Effector memory CD4-positive, alpha-beta T cell (primary cell): Measurements from ENCODE around the gene ASMTL.
"Not testable (repeated sequence)": the region's sequence is repeated elsewhere in the genome, so short reads cannot be mapped to it uniquely, and the experiment has no call there.

Source experiments
- DNase-seq, 3 donors: peaks; one replicate each; pipeline ENCODE4 v3.0.0-alpha.2; 2020
- H3K27ac ChIP-seq: 2 replicates; pipeline ENCODE4 v1.7.0; 2013; ENCODE audit warnings: mild to moderate bottlenecking, low read length, moderate library complexity; ENCODE audit not compliant: insufficient read depth, poor library complexity, severe bottlenecking
- H3K27me3 ChIP-seq: replicated peaks from 2 replicates; pipeline ENCODE4 v1.7.0; 2013; ENCODE audit warnings: mild to moderate bottlenecking, low read length; ENCODE audit not compliant: insufficient read depth, control insufficient read depth, poor library complexity, severe bottlenecking
- H3K36me3 ChIP-seq: 2 replicates; pipeline ENCODE4 v1.7.0; 2013; ENCODE audit warnings: mild to moderate bottlenecking, low read length, moderate library complexity; ENCODE audit not compliant: control insufficient read depth, insufficient read depth
- H3K4me1 ChIP-seq: 2 replicates; pipeline ENCODE4 v1.7.0; 2013; ENCODE audit warnings: low read length, mild to moderate bottlenecking; ENCODE audit not compliant: control insufficient read depth, insufficient read depth, poor library complexity, severe bottlenecking
- H3K4me3 ChIP-seq: 2 replicates; pipeline ENCODE4 v1.7.0; 2013; ENCODE audit warnings: low read length, low read depth, mild to moderate bottlenecking; ENCODE audit not compliant: insufficient read depth, poor library complexity, severe bottlenecking
- H3K9me3 ChIP-seq: 2 replicates; pipeline ENCODE4 v1.7.0; 2013; ENCODE audit warnings: mild to moderate bottlenecking, low read length, moderate library complexity; ENCODE audit not compliant: control insufficient read depth

The ASMTL gene

DNA sequence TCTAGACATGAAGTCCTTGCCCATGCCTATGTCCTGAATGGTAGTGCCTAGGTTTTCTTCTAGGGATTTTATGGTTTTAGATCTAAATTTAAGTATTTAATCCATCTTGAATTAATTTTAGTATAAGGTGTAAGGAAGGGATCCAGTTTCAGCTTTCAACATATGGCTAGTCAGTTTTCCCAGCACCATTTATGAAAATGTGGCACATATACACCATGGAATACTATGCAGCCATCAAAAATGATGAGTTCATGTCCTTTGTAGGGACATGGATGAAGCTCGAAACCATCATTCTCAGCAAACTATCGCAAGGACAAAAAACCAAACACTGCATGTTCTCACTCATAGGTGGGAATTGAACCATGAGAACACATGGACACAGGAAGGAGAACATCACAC, 29.8 kb upstream of the ASMTL start:
- H3K27ac ChIP-seq: peak overlapping the region; percentile 75
- DNase-seq, H3K9me3 ChIP-seq, H3K27me3 ChIP-seq, H3K4me3 ChIP-seq: not testable (repeated sequence)
- peaks cover 30% of the 10 kb centered on the region for H3K4me1 ChIP-seq
- peaks cover 44% of the 10 kb centered on the region for H3K36me3 ChIP-seq

DNA sequence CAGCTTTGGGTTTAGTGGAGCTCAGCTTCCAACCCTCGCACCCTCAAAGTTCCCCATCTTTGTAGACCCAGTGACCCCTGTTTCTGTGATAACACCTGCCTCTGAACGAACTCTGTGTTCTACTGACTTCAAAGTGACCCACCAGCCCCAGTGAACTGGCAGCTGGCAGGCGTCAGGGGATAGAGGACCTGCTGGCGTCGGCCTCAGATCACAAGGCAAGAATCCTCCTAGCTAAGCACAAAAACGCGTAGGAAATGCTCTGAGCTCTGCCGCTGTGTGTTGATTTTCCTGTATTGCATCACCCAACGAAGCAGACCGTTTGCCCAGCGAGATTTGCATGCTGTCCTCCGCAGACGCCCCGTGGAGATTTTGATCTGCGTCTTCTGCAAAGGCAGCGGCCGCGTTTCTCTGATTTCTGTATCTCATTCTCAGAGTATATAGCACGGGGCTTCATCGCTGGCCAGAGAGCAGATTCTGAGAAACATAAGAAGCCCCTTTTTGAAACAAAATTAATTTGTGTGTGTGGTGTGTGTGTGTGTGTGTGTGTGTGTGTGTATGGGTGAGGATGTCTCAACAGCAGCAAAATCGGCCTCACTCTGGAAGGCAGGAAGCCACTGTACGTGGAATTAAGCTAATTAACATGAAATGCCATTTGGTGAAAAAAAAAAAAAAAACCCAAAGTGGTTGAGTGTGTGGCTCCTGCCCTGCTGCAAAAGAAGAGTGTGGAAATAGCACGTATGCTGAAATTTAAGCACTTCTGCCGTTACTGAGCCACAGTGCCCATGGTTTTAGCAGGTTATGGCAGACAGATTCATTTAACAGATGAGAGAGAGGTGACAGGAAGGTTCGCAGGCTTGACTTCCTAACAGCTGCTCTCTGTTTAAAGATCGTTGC, 29.2 kb upstream of the ASMTL start:
- H3K9me3 ChIP-seq: peaks cover 5% of the 10 kb centered on the region
- peaks cover 38% of the 10 kb centered on the region for H3K36me3 ChIP-seq
- H3K27me3 ChIP-seq: no peaks in the 10 kb centered on the region
- H3K27ac ChIP-seq: peak overlapping the region; percentile 75
- H3K4me1 ChIP-seq: peaks cover 31% of the 10 kb centered on the region
- DNase-seq: peak; percentile 49 to 68 (median 59)
- peak overlapping the region; percentile 22 for H3K4me3 ChIP-seq

DNA sequence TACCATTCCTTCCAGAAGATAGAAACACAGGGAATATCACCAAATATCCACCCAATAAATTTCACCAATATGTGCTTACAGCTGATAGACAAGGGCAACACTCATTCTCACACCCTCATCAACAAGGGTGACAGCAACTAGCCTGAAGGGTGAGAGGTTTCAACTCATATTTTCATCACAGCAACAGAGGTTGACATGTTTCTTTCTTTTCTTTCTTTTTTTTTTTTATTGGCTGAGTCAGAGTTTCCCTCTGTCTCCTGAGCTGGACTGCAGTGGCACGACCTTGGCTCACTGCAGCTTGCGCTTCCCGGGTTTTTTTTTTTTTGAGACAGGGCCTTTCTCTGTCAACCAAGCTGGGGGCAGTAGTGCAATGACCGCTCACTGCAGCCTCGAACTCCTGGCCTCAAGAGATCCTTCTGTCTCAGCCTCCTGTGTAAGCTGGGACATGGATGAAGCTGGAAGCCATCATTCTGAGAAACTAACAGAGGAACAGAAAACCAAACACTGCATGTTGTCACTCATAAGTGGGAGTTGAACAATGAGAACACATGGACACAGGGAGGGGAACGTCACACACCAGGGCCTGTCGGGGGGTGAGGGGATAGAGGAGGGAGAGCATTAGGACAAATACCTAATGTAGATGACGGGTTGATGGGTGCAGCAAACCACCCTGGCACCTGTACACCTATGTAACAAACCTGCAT, 27.5 kb upstream of the ASMTL start:
- Histone ChIP-seq H3K27ac (peak overlapping the region; percentile 44), H3K27me3 (no peaks in the 10 kb centered on the region)
- DNase-seq: no peak

DNA sequence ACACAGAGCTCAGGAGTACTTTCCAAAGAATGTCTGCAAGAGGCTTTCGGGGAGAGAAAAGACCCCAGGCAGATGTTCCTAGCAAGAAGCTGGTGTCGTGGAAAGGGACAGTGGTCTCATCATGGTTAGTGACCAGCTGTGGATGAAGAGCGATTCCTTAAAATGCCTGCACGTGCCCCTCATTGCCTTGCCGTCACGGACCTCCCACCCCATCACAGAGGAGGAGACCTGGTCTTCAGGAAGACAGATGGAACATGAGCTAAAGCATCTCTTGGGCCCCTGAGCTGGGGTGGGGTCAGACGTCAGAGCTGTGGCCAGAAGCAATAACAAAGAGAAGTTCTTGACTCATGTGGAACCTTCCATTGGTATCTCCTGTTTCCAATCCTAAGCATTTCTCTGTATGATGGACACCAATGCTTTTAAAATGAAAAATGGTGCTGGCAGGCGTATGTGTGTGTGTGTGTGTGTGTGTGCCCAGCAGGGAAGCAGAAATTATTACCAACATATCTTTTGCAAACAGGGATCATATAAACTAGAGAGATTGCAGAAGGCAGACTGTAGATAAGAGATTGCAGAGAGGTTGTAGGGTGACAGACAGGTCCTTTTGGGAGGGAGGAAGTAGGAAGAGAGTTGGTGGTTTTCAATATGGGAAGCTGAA, 25.2 kb upstream of the ASMTL start:
- Histone ChIP-seq H3K4me3 (no peak overlapping the region), H3K9me3 (peaks cover 5% of the 10 kb centered on the region), H3K27ac (no peak overlapping the region), H3K27me3 (no peaks in the 10 kb centered on the region), H3K4me1 (peaks cover 28% of the 10 kb centered on the region), H3K36me3 (peaks cover 31% of the 10 kb centered on the region)
- no peak for DNase-seq

More for the DNA sequence above, 27.5 kb upstream of the ASMTL start:
- no peak overlapping the region for H3K4me3 ChIP-seq
- peaks cover 5% of the 10 kb centered on the region for H3K9me3 ChIP-seq
- peaks cover 29% of the 10 kb centered on the region for H3K36me3 ChIP-seq
- H3K4me1 ChIP-seq: peaks cover 31% of the 10 kb centered on the region

DNA sequence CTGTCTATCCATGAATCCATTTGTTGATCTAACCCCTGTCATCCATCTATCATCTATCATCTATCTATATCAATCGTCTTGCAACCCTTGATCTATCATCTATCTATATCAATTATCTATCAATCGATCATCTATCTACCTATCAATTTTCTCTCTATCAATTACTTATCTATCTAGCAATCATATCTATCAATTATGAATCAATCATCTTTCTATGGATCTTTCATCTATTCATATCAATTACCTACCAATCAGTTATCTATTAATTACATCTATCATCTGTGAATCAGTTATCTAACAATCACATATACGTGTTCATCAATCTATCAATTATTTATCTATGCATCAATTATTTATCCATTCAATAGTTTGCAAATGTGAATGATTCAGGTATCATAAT, 24.5 kb upstream of the ASMTL start:
- no peaks in the 10 kb centered on the region for H3K27me3 ChIP-seq
- H3K36me3 ChIP-seq: peaks cover 31% of the 10 kb centered on the region
- no peak for DNase-seq
- H3K27ac ChIP-seq: no peak overlapping the region
- H3K4me3 ChIP-seq: no peak overlapping the region
- peaks cover 27% of the 10 kb centered on the region for H3K4me1 ChIP-seq
- H3K9me3 ChIP-seq: peaks cover 5% of the 10 kb centered on the region

DNA sequence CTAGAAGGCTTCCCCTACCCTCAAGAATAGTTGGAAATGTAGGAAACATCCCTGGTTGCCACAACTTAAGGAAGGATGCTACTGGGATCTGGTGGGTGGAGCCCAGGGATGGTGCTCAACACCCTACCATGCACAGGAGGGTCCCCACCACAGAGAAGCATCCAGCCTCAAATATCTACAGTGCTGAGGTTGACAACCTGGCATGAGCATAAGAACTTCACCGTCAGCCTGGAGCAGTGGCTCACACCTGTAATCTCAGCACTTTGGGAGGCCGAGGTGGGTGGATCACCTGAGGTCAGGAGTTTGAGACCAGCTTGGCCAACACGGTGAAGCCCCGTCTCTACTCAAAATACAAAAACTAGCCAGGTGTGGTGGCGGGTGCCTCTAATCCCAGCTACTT, 24.0 kb upstream of the ASMTL start:
- no peaks in the 10 kb centered on the region for H3K27me3 ChIP-seq
- H3K36me3 ChIP-seq: peaks cover 31% of the 10 kb centered on the region
- no peak overlapping the region for H3K4me3 ChIP-seq
- H3K4me1 ChIP-seq: peaks cover 27% of the 10 kb centered on the region
- no peak overlapping the region for H3K27ac ChIP-seq
- peaks cover 5% of the 10 kb centered on the region for H3K9me3 ChIP-seq
- no peak for DNase-seq

DNA sequence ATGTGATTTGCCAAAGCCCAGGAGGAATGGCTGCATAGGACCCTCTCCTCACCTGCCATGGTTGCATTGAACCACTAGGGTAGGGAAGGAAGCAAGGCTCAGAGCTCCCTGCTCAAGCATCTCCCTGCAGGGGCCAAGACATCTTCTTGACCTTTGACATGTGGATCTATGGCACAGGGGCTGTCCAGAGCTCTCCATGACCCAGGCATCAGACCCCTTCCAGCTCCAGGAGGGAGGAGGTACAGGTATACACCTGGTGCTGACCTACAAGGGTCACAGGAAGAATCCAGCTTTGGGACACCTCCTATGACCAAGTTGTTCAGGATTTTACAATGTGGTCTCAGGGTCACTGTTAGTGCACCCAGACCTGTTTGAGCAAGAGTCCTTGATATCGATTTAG, 23.2 kb upstream of the ASMTL start:
- no peaks in the 10 kb centered on the region for H3K27me3 ChIP-seq
- H3K36me3 ChIP-seq: peaks cover 31% of the 10 kb centered on the region
- H3K4me3 ChIP-seq: no peak overlapping the region
- H3K9me3 ChIP-seq: peaks cover 5% of the 10 kb centered on the region
- no peak for DNase-seq
- no peak overlapping the region for H3K27ac ChIP-seq
- H3K4me1 ChIP-seq: peaks cover 23% of the 10 kb centered on the region

DNA sequence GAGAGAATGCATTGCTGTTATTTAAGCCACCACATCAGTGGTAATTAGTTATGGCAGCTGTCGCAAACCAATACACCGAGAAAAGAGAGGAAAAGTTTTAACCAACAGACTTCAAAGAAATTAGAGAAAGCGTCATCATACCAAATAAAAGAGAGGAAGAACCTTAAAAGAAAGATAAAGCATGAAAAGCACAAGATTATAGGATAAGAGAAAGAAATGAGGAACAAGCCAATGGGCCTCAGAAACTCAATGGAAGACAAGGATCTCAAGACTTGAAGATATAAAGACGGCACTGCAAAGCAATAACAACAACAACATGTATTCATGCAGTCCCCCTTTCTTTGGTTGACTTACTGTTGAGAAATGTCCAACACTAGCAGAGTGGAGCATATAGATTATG, 22.8 kb upstream of the ASMTL start:
- no peak for DNase-seq
- Histone ChIP-seq H3K4me1 (peaks cover 22% of the 10 kb centered on the region), H3K4me3 (no peak overlapping the region), H3K27me3 (no peaks in the 10 kb centered on the region), H3K36me3 (peaks cover 31% of the 10 kb centered on the region), H3K27ac (no peak overlapping the region), H3K9me3 (peaks cover 5% of the 10 kb centered on the region)

DNA sequence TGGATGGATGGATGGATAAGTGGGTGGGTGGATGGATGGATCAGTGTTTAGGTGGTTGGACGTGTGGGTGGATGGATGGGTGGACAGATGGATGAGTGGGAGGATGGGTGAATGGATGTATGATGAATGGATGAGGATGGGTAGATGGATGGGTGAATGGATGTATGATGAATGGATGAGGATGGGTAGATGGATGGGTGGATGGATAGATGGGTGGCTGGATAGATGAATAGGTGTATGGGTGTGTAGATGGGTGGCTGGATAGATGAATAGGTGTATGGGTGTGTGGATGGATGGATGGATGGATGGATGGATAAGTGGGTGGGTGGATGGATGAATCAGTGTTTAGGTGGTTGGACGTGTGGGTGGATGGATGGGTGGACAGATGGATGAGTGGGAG, 21.9 kb upstream of the ASMTL start:
- H3K27me3 ChIP-seq, H3K9me3 ChIP-seq, H3K27ac ChIP-seq, H3K4me3 ChIP-seq, DNase-seq: not testable (repeated sequence)
- Histone ChIP-seq H3K4me1 (peaks cover 28% of the 10 kb centered on the region), H3K36me3 (peaks cover 23% of the 10 kb centered on the region)

DNA sequence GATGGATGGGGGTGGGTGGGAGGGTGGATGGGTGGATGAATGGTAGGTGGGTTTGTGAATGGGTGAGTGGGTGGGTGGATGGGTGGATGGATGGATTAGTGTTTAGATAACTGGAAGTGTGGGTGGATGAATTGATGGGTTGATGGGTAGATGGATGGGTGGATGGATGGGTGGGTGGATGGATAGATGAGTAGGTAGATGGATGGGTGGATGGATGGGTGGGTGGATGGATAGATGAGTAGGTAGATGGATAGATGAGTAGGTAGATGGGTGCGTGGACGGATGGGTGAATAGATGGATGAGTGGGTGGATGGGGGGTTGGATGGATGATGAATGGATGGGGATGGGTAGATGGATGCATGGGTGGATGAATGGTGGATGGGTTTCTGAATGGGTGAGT, 20.3 kb upstream of the ASMTL start:
- H3K9me3 ChIP-seq: no peaks in the 10 kb centered on the region
- H3K4me1 ChIP-seq: peaks cover 36% of the 10 kb centered on the region
- peaks cover 12% of the 10 kb centered on the region for H3K36me3 ChIP-seq
- no peak for DNase-seq
- H3K4me3 ChIP-seq: no peak overlapping the region
- no peaks in the 10 kb centered on the region for H3K27me3 ChIP-seq
- H3K27ac ChIP-seq: no peak overlapping the region
